Transverse colon (tissue), 4 donors: Measurements from ENCODE around the gene SMYD2. TPM values are rescaled to one million over a fixed set of nuclear protein-coding genes. Genes with fewer than 3 reads are reported as not detected.

ENCODE experiments used
- DNase-seq: peaks from one replicate; pipeline ENCODE4 v3.0.0-alpha.2; 2019
- H3K27ac ChIP-seq, 4 donors: fragments of 200-600 bp; sonication (generic); 2 replicates each; pipeline ENCODE4 v1.5.1; 2016 to 2018; ENCODE audit warnings: inconsistent platforms in 4 of 4
- H3K27me3 ChIP-seq: fragments of 200-600 bp; sonication (generic); 2 replicates; pipeline ENCODE4 v1.5.1; 2017; ENCODE audit warnings: inconsistent platforms
- H3K36me3 ChIP-seq, 4 donors: fragments of 200-600 bp; sonication (generic); 2 replicates each; pipeline ENCODE4 v1.5.1; 2017 to 2019; ENCODE audit warnings: inconsistent platforms in 4 of 4
- H3K4me1 ChIP-seq, 4 donors: fragments of 200-600 bp; sonication (generic); 2 replicates each; pipeline ENCODE4 v1.5.1; 2017 to 2020; ENCODE audit warnings: inconsistent platforms in 4 of 4
- H3K4me3 ChIP-seq, 4 donors: fragments of 200-600 bp; sonication (generic); 1 replicate in 1 of 4; 2 replicates in 3 of 4; pipeline versions ENCODE4 v1.5.1 to v1.6.1; 2017 to 2019; ENCODE audit warnings: inconsistent platforms in 4 of 4
- H3K9me3 ChIP-seq, 2 donors: fragments of 200-600 bp; sonication (generic); 2 replicates each; pipeline ENCODE4 v1.5.1; 2017 to 2019; ENCODE audit warnings: inconsistent platforms in 2 of 2
- CTCF ChIP-seq, 5 experiments: fragments of 200-600 bp in 3 of 5; fragments of 450-650 bp in 2 of 5; sonication (generic) in 3 of 5; IDR thresholded peaks; 1 replicate in 2 of 5; 2 replicates in 3 of 5; pipeline ENCODE4 v1.5.1; 2016 to 2017; ENCODE audit warnings: antibody characterized with exemption in 5 of 5, inconsistent platforms in 3 of 5, mild to moderate bottlenecking in 2 of 5, moderate library complexity in 1 of 5
- EP300 ChIP-seq: sonication (generic); formaldehyde crosslinking; IDR thresholded peaks from one replicate; pipeline ENCODE4 v1.6.1; 2017; ENCODE audit warnings: antibody characterized with exemption, low read depth
- POLR2A ChIP-seq: fragments of 450-650 bp; IDR thresholded peaks from one replicate; pipeline ENCODE4 v1.6.1; 2016; ENCODE audit warnings: antibody characterized with exemption, mild to moderate bottlenecking, moderate library complexity
- POLR2AphosphoS5 ChIP-seq, 3 donors: sonication (generic); formaldehyde crosslinking; IDR thresholded peaks; one replicate each; pipeline ENCODE4 v1.6.1; 2016; ENCODE audit warnings: antibody characterized with exemption in 3 of 3
- WGBS, 2 donors: methylation state at CpG; one replicate each; pipeline ENCODE4 v1.1.5; 2018; ENCODE audit warnings: low coverage in 1 of 2; 5-methylcytosine and 5-hydroxymethylcytosine counted together
- in situ Hi-C, 4 donors: fragments of 200-750 bp; cut with MboI; loops; one replicate each; pipeline versions ENCODE4 v1.15.0 to v1.15.1; 2017; ENCODE audit warnings: low sequenced_read_pairs in 3 of 4, low pct_ligation_motif_present in 1 of 4, low pct_unique_long_range_greater_than_20kb in 1 of 4
- intact Hi-C: fragments of 100-400 bp; cut with DNase I; formaldehyde crosslinking; loops from one replicate; pipeline ENCODE4 v1.15.1; 2023; ENCODE audit warnings: low total_unique reads
- total RNA-seq, 4 donors: library from RNA; depleted of rRNA; stranded (reverse); fragments of >200 nt; gene quantifications; one replicate each; pipeline ENCODE4 v1.1.0, GENCODE V29; 2016

The SMYD2 gene
- total RNA-seq, 4 donors from 2014 or later, result 8.6 to 21.8 (median 20.9) TPM

GRCh38 chr1:214261206-214262123 lies 19.5 kb upstream of the SMYD2 start:
- Histone ChIP-seq H3K27ac (no peak overlapping the region), H3K4me1 (no peaks in the 10 kb centered on the region), H3K36me3 (no peaks in the 10 kb centered on the region), H3K27me3 (peaks cover 60% of the 10 kb centered on the region), H3K9me3 (no peaks in the 10 kb centered on the region), H3K4me3 (no peak overlapping the region)
- TF ChIP-seq CTCF (IDR thresholded peaks at IDR 0.05), result peak; percentile 67 to 95 (median 89)
- no peak for TF ChIP-seq POLR2AphosphoS5 (IDR thresholded peaks at IDR 0.05)
- in situ Hi-C loops (loop anchor here in 3 of 4 donors (10.0 to 25.0 kb wide), 2 partner anchors 63 to 326 kb away; no protein-coding TSS in a partner anchor), intact Hi-C loops (loop anchor here (2.0 kb wide), 1 partner anchor 69 kb away; no protein-coding TSS in a partner anchor)
- 9 to 48% methylated on average over 3 to 15 of the region's 15 CpGs for WGBS, 2 donors
- DNase-seq, result peak; percentile 83

GRCh38 chr1:214264196-214264595 lies 16.8 kb upstream of the SMYD2 start:
- TF ChIP-seq POLR2A, result no peak
- no peak for TF ChIP-seq CTCF (IDR thresholded peaks at IDR 0.05)
- no peak for TF ChIP-seq POLR2AphosphoS5 (IDR thresholded peaks at IDR 0.05)
- no peak for TF ChIP-seq EP300
- intact Hi-C loops, result no loop called here
- Histone ChIP-seq H3K9me3 (no peaks in the 10 kb centered on the region), H3K4me3 (no peak overlapping the region), H3K36me3 (no peaks in the 10 kb centered on the region), H3K27me3 (peaks cover 87% of the 10 kb centered on the region), H3K4me1 (no peaks in the 10 kb centered on the region), H3K27ac (no peak overlapping the region)
- in situ Hi-C loops, result loop anchor here in 3 of 4 donors (10.0 to 25.0 kb wide), 2 partner anchors 61 to 323 kb away; no protein-coding TSS in a partner anchor
- WGBS, 2 donors, result 74 to 76% methylated on average over 4 of the region's 4 CpGs
- DNase-seq, result no peak

DNA sequence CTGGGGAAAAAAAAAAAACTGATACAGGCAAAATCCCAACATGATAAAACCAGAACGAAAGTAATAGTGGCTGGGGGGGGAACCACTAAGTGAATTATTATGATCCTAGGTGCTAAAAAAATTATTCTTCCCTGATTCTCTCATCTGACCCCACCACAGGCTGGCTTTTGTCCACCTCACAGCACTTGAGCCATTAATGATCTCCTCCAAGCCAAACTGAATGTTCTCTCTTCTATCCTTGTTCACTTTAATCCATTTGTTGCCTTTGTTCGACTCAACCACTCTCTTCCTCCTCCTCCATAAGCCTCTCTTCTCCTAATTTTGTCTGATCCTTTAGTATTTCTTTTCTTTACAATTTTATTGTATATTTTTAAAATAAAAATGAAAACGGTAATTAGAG lies 16.0 kb upstream of the SMYD2 start:
- TF ChIP-seq CTCF (IDR thresholded peaks at IDR 0.05) (no peak), EP300 (no peak), POLR2AphosphoS5 (IDR thresholded peaks at IDR 0.05) (no peak), POLR2A (no peak)
- in situ Hi-C loops, result loop anchor here (5.0 to 25.0 kb wide), 4 partner anchors 57 to 322 kb away; no protein-coding TSS in a partner anchor
- intact Hi-C loops, result no loop called here
- no peaks in the 10 kb centered on the region for H3K4me1 ChIP-seq
- no peaks in the 10 kb centered on the region for H3K9me3 ChIP-seq
- no peaks in the 10 kb centered on the region for H3K36me3 ChIP-seq
- no peak overlapping the region for H3K27ac ChIP-seq
- WGBS, 2 donors, result 62 to 64% methylated on average over 3 of the region's 3 CpGs
- H3K4me3 ChIP-seq, result no peak overlapping the region
- peaks cover 93% of the 10 kb centered on the region for H3K27me3 ChIP-seq
- DNase-seq, result no peak

- Histone ChIP-seq H3K36me3 (no peaks in the 10 kb centered on the region), H3K27ac (no peak overlapping the region), H3K27me3 (peaks cover 72% of the 10 kb centered on the region), H3K4me1 (no peaks in the 10 kb centered on the region), H3K4me3 (no peak overlapping the region), H3K9me3 (no peaks in the 10 kb centered on the region)
- in situ Hi-C loops (loop anchor here in 1 of 4 donors (25.0 kb wide), 1 partner anchor 317 kb away; no protein-coding TSS in a partner anchor), intact Hi-C loops (no loop called here)
- TF ChIP-seq POLR2A (no peak), EP300 (no peak), POLR2AphosphoS5 (IDR thresholded peaks at IDR 0.05) (no peak), CTCF (IDR thresholded peaks at IDR 0.05) (no peak)
- no peak for DNase-seq
- WGBS, 2 donors, result 53 to 56% methylated on average over 2 of the region's 2 CpGs
These were observed 10.8 kb upstream of the SMYD2 start for GRCh38 chr1:214270097-214270650.
